Heart left ventricle (tissue), 16 donors: ENCODE results near the gene RAB43. TPM values are rescaled to one million over a fixed set of nuclear protein-coding genes. Genes with fewer than 3 reads are reported as not detected.
A peak's percentile ranks its signal among the peaks of the same experiment; 100 is the strongest.
"Not testable (repeated sequence)": the region's sequence is repeated elsewhere in the genome, so short reads cannot be mapped to it uniquely, and the experiment has no call there.

Source experiments
- ATAC-seq, 4 donors: fragments of 200-7000 bp; cut with Tn5 transposase; one replicate each; pipeline ENCODE4 v1.9.1; 2020 to 2022; ENCODE audit warnings: moderate library complexity in 4 of 4, mild to moderate bottlenecking in 3 of 4, moderate number of reproducible peaks in 1 of 4
- DNase-seq, 5 donors: peaks; one replicate each; pipeline ENCODE4 v3.0.0-alpha.2; 2020
- H3K27ac ChIP-seq, 12 donors: fragments of 200-600 bp; sonication (generic) in 4 of 12; one replicate each; pipeline versions ENCODE4 v1.5.0 to v1.8.0; 2016 to 2022; ENCODE audit warnings: mild to moderate bottlenecking in 2 of 12
- H3K27me3 ChIP-seq, 9 donors: fragments of 200-600 bp; sonication (generic) in 2 of 9; one replicate each; pipeline versions ENCODE4 v1.5.1 to v1.8.0; 2016 to 2022; ENCODE audit warnings: mild to moderate bottlenecking in 3 of 9
- H3K36me3 ChIP-seq, 9 donors: fragments of 200-600 bp; sonication (generic) in 2 of 9; one replicate each; pipeline versions ENCODE4 v1.5.0 to v1.8.0; 2018 to 2022; ENCODE audit warnings: mild to moderate bottlenecking in 2 of 9
- H3K4me1 ChIP-seq, 12 donors: fragments of 200-600 bp; sonication (generic) in 4 of 12; one replicate each; pipeline versions ENCODE4 v1.5.0 to v1.8.0; 2016 to 2022; ENCODE audit warnings: mild to moderate bottlenecking in 3 of 12
- H3K4me3 ChIP-seq, 12 donors: fragments of 200-600 bp; sonication (generic) in 4 of 12; one replicate each; pipeline versions ENCODE4 v1.5.0 to v1.8.0; 2017 to 2022; ENCODE audit warnings: mild to moderate bottlenecking in 9 of 12, moderate library complexity in 4 of 12
- H3K9me3 ChIP-seq, 12 donors: fragments of 200-600 bp; sonication (generic) in 4 of 12; one replicate each; pipeline versions ENCODE4 v1.5.0 to v1.8.0; 2016 to 2022; ENCODE audit warnings: mild to moderate bottlenecking in 1 of 12
- CTCF ChIP-seq, 12 donors: fragments of 200-600 bp; sonication (generic) in 4 of 12; IDR thresholded peaks; one replicate each; pipeline versions ENCODE4 v1.5.0 to v1.8.0; 2018 to 2022; ENCODE audit warnings: antibody characterized with exemption in 12 of 12, mild to moderate bottlenecking in 5 of 12
- POLR2A ChIP-seq, 2 donors: fragments of 450-650 bp; IDR thresholded peaks; one replicate each; pipeline ENCODE4 v1.6.1; 2017; ENCODE audit warnings: antibody characterized with exemption in 2 of 2, mild to moderate bottlenecking in 2 of 2, moderate library complexity in 2 of 2
- WGBS, 4 donors: extraction: QIAGEN DNeasy Blood & Tissue Kit in 2 of 4; methylation state at CpG; one replicate each; pipeline versions ENCODE4 v1.1.5 to v1.1.7; 2013 to 2018; 5-methylcytosine and 5-hydroxymethylcytosine counted together
- intact Hi-C, 10 donors: fragments of 100-400 bp; cut with DNase I; formaldehyde crosslinking; loops; one replicate each; pipeline versions ENCODE4 v1.11.1 to v1.14.2; 2022
- polyA plus RNA-seq, 2 donors: library from polyadenylated mRNA; stranded (reverse); fragments of 200-250 nt; gene quantifications; one replicate each; pipeline ENCODE4 v1.2.3, GENCODE V29; 2013
- total RNA-seq, 9 donors: library from RNA; depleted of rRNA in 2 of 9; stranded (reverse); fragments of >200 nt in 2 of 9; fragmentation: NEBNext Ultra II Directional in 3 of 9; extraction: Animal tissue kit (Norgen Biotek cat#: 25700) in 3 of 9; gene quantifications; one replicate each; pipeline versions ENCODE4 v1.1.0 to v1.2.4, GENCODE V29; 2016 to 2023
- donor health status: ischemic (EF 13 %, LVEDD 7.1; RV severe dilation, severe dysfunction).
- donor health status: healthy with polysubstance abuse.
- donor health status: DM: no; HTN: yes; CAD: no.
- donor health status: DM: no; HTN: no; CAD: no.
- donor health status: ischemic (EF 25% LVEDD 6.9; RV normal size, moderate dysfunction).
- donor health status: ischemic (EF 25% LVEDD 5.7; RV mildly dilated, moderate dysfunction).
- donor health status: healthy.
- donor health status: DM: yes; HTN: yes; CAD: no.
- donor health status: ischemic (EF 35%, LVEDD 5.7; RV mildly dilated, moderate dysfunction).
- donor health status: nonischemic (EF 11% LVEDD 7.7; RV severe dilation, severe dysfunction).
- donor health status: DM: yes; HTN: yes; CAD: no.
- donor health status: PGD.
- donor health status: ischemic (EF 29% LVEDD 5.4; RV normal size, mild dysfunction).
- donor health status: nonischemic (EF 23%, LVEDD 6.1; RV moderate dilation, normal function).

Gene RAB43
- total and polyA plus RNA-seq, 11 donors: 1.3 to 10.3 (median 3.3) TPM

GRCh38 chr3:129100274-129100673 lies 21.3 kb downstream of the RAB43 start:
- H3K36me3 ChIP-seq: peaks cover 0 to 16% (median 0%) of the 10 kb centered on the region in 9 donors
- TF ChIP-seq CTCF (IDR thresholded peaks at IDR 0.05) (no peak), POLR2A (IDR thresholded peaks at IDR 0.05) (no peak)
- no peak for ATAC-seq
- no peak for DNase-seq
- WGBS, 4 donors: 75 to 88% (median 80%) methylated on average over 1 of the region's 1 CpG
- H3K9me3 ChIP-seq: no peaks in the 10 kb centered on the region
- H3K27ac ChIP-seq: no peak overlapping the region
- H3K27me3 ChIP-seq: no peaks in the 10 kb centered on the region
- H3K4me1 ChIP-seq: peaks cover 0 to 20% (median 6%) of the 10 kb centered on the region in 12 donors
- intact Hi-C loops: loop anchor here in 1 of 10 donors (5.0 kb wide), 1 partner anchor 128 kb away; no protein-coding TSS in a partner anchor
- no peak overlapping the region for H3K4me3 ChIP-seq

- ATAC-seq (no peak), DNase-seq (no peak)
- H3K27ac ChIP-seq: no peak overlapping the region
- TF ChIP-seq CTCF (IDR thresholded peaks at IDR 0.05) (no peak), POLR2A (IDR thresholded peaks at IDR 0.05) (no peak)
- H3K9me3 ChIP-seq: no peaks in the 10 kb centered on the region
- H3K36me3 ChIP-seq: peaks cover 0 to 51% (median 35%) of the 10 kb centered on the region in 9 donors
- peaks cover 0 to 3% (median 0%) of the 10 kb centered on the region in 12 donors for H3K4me1 ChIP-seq
- H3K4me3 ChIP-seq: no peak overlapping the region
- H3K27me3 ChIP-seq: no peaks in the 10 kb centered on the region
- intact Hi-C loops: no loop called here
- 95 to 98% (median 97%) methylated on average over 6 to 10 of the region's 10 CpGs for WGBS, 4 donors
These were observed 26.3 kb downstream of the RAB43 start for GRCh38 chr3:129095285-129095684.

- intact Hi-C loops: loop anchor here in 5 of 10 donors (5.0 to 10.0 kb wide), 3 partner anchors 36 to 116 kb away; no protein-coding TSS in a partner anchor
- ATAC-seq: peak; percentile 30 to 38 (median 32)
- no CpG with 5 or more reads among the region's 6 CpGs for WGBS, 4 donors
These were observed 33.3 kb downstream of the RAB43 start for GRCh38 chr3:129088312-129088711.

GRCh38 chr3:129087904-129088303 lies 33.7 kb downstream of the RAB43 start:
- Histone ChIP-seq H3K27ac (peak overlapping the region in 6 of 12 donors; percentile 44 to 92 (median 78)), H3K36me3 (peaks cover 0 to 18% (median 16%) of the 10 kb centered on the region in 9 donors), H3K4me1 (peaks cover 0 to 12% (median 7%) of the 10 kb centered on the region in 12 donors)
- H3K4me3 ChIP-seq, H3K9me3 ChIP-seq, H3K27me3 ChIP-seq: not testable (repeated sequence)
- intact Hi-C loops: loop anchor here in 6 of 10 donors (1.0 to 10.0 kb wide), 4 partner anchors 36 to 118 kb away; no protein-coding TSS in a partner anchor
- DNase-seq (peak in 4 of 5 donors; percentile 55 to 63 (median 60)), ATAC-seq (peak; percentile 87 to 95 (median 90))
- WGBS, 4 donors: 10% methylated on average over 6 to 7 of the region's 9 CpGs; no CpG with 5 or more reads in 2 of the 4 donors

More at GRCh38 chr3:129088312-129088711, 33.3 kb downstream of the RAB43 start:
- H3K36me3 ChIP-seq: peaks cover 0 to 22% (median 20%) of the 10 kb centered on the region in 9 donors
- H3K27me3 ChIP-seq, DNase-seq, H3K4me3 ChIP-seq, H3K27ac ChIP-seq, H3K9me3 ChIP-seq: not testable (repeated sequence)
- peaks cover 0 to 12% (median 7%) of the 10 kb centered on the region in 12 donors for H3K4me1 ChIP-seq

GRCh38 chr3:129087138-129087702 lies 34.4 kb downstream of the RAB43 start:
- ATAC-seq (peak; percentile 35 to 83 (median 78)), DNase-seq (peak in 4 of 5 donors; percentile 58 to 63 (median 60))
- H3K27me3 ChIP-seq: no peaks in the 10 kb centered on the region
- TF ChIP-seq POLR2A (IDR thresholded peaks at IDR 0.05) (no peak), CTCF (IDR thresholded peaks at IDR 0.05) (no peak)
- WGBS, 4 donors: 31 to 54% (median 45%) methylated on average over 6 to 8 of the region's 8 CpGs
- intact Hi-C loops: loop anchor here in 6 of 10 donors (1.0 to 10.0 kb wide), 4 partner anchors 35 to 117 kb away; no protein-coding TSS in a partner anchor
- no peak overlapping the region for H3K4me3 ChIP-seq
- peaks cover 0 to 12% (median 11%) of the 10 kb centered on the region in 9 donors for H3K36me3 ChIP-seq
- H3K27ac ChIP-seq: peak overlapping the region; percentile 18 to 97 (median 82)
- no peaks in the 10 kb centered on the region for H3K9me3 ChIP-seq
- H3K4me1 ChIP-seq: peaks cover 0 to 12% (median 7%) of the 10 kb centered on the region in 12 donors
